LNCAP (cell line): Measurements from ENCODE around the gene OR5B12.

Experiments used
- TF ChIP-seq, protein P1 (sequence below): fragments of 450-650 bp; IDR thresholded peaks from 2 replicates; pipeline ENCODE4 v1.5.1; 2017; ENCODE audit warnings: mild to moderate bottlenecking

Gene OR5B12

DNA sequence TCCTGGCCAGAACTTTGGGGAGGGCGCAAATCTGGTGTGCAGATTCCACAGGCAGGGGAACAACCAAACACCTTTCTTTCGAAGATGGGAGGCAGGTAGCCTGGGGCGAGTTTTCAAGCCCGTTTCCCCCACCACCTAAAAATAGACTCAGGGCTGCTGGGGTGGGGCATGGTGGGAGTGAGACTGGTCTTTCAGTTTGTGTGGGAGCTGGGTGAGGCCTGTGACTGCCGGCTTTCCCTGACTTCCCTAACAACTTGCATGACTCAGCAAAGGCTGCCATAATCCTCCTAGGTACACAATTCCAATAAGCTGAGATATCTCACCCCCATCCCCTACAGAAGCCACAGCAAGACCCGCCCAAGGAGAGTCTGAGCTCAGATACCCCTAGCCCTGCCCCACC lies 4.3 kb upstream of the OR5B12 start:
- TF ChIP-seq, protein P1, sequence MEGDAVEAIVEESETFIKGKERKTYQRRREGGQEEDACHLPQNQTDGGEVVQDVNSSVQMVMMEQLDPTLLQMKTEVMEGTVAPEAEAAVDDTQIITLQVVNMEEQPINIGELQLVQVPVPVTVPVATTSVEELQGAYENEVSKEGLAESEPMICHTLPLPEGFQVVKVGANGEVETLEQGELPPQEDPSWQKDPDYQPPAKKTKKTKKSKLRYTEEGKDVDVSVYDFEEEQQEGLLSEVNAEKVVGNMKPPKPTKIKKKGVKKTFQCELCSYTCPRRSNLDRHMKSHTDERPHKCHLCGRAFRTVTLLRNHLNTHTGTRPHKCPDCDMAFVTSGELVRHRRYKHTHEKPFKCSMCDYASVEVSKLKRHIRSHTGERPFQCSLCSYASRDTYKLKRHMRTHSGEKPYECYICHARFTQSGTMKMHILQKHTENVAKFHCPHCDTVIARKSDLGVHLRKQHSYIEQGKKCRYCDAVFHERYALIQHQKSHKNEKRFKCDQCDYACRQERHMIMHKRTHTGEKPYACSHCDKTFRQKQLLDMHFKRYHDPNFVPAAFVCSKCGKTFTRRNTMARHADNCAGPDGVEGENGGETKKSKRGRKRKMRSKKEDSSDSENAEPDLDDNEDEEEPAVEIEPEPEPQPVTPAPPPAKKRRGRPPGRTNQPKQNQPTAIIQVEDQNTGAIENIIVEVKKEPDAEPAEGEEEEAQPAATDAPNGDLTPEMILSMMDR = no peak

DNA sequence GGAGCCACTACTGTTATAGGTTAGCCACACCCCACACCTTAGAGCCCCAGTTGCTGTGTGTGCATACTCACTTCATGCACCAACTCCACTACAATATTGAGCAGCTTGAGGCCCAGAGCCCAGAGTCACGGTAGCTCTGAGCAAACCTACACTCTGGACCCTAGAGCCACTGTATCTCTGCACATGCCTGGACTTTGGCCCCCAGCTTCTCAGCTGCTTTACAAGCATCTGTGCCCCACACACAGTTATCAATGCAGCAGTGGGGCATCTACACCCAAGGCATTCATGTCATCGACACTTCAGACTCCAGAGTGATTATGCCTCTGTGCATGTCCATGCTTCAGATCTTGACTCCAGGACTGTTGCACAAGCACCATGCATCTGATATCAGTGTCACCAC lies 2.3 kb upstream of the OR5B12 start:
- TF ChIP-seq, protein P1 = no peak

DNA sequence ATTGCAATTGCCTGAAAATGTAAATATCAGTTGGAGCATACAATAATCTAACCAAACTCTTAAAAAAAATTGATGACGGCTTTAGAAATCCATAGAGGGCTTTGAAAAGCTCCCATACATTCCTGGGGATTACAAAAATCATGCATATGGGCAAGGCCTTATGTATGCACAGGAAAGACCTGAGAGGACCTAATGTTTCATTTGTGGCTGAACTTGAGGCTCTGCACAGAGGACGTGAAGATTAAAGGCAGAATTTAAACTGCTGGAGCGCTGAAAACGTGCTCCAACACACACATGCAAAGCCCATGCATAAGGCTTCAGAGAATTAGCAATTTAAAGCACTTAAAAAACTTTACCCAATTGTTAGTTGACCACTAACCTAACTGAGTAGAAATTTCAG lies 3.5 kb downstream of the OR5B12 start:
- TF ChIP-seq, protein P1 = no peak

DNA sequence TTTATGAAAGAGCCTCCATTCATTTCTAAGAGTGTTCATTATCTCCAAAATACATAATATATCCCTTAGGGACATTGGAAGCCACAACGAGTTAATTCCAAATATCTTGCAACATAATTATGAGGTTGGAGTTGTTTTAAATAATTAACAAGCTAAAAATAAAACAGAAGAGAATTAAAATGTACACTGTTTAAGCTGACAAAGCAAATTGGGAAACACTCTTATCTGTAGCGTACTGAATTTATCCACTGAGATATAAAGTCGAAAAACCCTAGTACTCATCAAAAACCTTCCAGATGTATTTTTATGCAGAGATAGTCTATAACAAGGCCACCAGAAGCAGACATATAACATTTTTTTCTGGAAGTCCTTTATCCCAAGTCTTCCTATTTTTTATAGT lies 7.8 kb downstream of the OR5B12 start:
- TF ChIP-seq, protein P1 = no peak

DNA sequence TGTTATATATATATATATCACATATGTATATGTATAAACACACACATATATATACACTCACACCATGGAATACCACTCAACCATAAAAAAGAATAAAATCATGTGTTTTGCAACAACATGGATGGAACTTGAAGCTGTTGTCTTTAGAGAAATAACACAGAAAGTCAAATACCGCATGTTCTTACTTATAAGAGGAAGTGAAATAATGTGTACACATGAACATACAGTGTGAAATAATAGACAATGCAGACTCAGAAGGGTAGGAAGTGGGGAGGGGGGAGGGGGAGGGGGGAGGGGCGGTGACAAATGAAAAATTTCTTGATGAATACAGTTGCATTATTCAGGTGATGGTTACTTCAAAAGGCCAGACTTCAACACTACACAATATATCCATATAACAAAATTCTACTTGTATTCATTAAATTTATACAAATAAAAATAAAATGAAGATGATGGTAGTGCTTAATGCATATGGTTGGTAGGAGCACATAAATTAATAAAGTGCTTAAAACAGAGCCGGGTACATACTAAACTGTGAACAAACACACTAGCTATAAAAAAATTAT lies 8.3 kb downstream of the OR5B12 start:
- TF ChIP-seq, protein P1 = no peak

DNA sequence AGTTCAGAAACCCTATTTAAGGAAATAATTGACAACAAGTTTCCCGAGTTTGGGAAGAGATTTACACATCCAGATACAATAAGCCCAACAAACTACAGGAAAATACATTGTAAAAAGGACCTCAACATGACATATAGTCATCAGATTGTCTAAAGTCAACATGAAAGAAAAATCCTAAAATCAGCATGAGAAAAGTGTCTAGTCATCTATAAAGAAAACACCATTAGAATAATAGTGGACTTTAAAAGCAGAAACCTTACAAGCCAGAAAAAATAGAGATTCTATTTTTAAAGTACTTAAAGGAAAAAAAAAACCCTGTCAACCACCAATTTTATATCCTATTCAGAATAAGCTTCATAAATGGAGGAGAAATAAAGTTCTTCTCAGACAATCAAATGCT lies 12.8 kb downstream of the OR5B12 start:
- TF ChIP-seq, protein P1 = no peak

DNA sequence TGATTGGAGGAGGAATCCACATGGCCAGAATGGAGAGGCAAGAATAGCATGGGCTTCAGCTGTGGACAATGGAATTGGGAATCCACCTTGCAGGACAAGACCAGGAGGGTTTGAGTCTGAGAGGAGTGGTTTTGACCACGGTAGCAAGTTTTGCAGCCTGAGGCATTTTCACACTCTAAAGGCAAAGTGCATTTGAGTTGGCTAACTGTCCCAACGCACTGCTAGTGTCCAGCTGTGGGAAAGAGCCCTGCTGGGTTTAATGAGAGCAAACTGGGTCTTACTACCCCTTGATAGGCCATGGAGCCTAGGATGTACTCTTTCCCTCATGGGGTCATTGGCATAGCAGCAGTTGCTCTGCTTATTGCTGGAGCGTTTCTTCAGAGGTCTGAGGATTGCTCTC lies 14.0 kb downstream of the OR5B12 start, which contains the start of gene OR5B2:
Gene OR5B2 (minus strand): TSS at position 101 of the 400 bp plus-strand sequence. CDS start 4,860 bp downstream, outside the sequence.
- TF ChIP-seq, protein P1 = no peak

DNA sequence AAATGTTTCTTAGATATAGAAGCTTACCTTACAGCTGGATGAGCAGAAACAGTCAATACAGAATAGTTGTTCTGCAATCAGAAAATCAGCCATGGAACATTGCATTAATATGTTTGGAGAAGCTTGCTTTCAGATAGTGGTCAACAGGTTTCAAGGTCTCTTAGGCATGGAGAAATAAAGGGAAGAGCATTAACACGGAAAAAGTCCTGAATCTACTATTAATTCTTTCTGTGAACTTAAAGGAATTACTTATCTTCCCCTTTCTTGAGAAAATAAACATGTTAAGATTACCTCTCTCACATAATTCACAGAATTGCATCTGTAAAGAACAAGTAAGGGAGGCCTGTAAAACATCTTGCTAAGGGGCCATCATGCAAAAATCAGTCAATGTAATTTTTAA lies 35.3 kb downstream of the OR5B12 start, which contains the start of gene OR5B3:
Gene OR5B3 (minus strand): TSS at position 101 of the 400 bp plus-strand sequence. CDS start 3,465 bp downstream, outside the sequence.
- TF ChIP-seq, protein P1 = no peak
